Measurements from ENCODE around the gene ULK3.

Gene ULK3

DNA sequence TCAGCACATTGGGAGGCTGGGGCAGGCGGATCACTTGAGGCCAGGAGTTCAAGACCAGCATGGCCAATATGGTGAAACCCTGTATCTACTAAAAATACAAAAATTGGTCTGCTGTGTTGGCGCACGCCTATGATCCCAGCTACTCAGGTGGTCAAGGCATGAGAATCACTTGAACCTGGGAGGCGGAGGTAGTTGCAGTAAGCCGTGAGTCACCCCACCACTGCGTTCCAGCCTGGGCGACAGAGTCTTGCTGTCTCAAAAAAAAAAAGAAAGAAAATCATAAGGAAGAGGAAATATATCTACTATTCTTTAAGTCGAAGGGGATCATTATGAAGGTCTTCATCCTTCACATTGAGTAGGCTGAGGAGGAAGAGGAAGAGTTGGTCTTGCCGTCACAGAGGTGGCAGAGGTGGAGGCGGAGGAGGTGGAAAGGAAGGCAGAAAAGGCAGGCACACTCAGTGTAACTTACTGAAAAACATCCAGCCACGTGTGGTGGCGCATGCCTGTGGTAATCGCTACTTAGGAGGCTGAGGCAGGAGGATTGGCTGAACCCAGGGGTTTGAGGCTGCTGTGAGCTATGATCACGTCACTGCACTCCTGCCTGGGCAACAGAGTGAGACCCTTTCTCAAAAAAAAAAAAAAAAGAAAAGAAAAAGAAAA, 46.9 kb downstream of the ULK3 start:
- peaks cover 98% of the 10 kb centered on the region for H4K20me1 ChIP-seq
- no peak overlapping the region for H3K4me2 ChIP-seq
- H3K27ac ChIP-seq: no peak overlapping the region

DNA sequence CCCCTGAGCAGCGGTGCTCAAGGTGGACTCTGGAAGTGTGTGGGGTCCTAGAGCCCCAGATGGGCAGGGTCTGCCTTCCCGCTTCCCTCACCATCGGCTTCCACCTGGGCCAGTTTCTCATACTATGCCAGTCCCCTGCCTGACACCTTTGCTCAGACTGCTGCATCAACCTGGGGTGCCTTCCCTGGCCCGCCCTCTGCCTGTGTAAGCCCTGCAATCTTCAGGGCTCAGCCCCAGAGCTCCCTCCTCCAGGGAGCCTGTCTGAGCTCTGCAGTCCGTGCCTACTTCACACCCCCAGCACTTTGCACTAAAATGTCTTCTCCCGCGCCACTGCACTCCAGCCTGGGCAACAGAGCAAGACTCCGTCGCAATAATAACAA, 48.0 kb downstream of the ULK3 start:
- H4K20me1 ChIP-seq: peaks cover 98% of the 10 kb centered on the region
- no peaks in the 10 kb centered on the region for H3K9me3 ChIP-seq
- H3K4me3 ChIP-seq: no peak overlapping the region
- no peaks in the 10 kb centered on the region for H3K27me3 ChIP-seq
- peak overlapping the region; percentile 31 for H3K4me2 ChIP-seq
- H3K36me3 ChIP-seq: peaks cover 62% of the 10 kb centered on the region
- TF ChIP-seq Cebpa-rat (IDR thresholded peaks at IDR 0.05): no peak
- no peak overlapping the region for H3K9ac ChIP-seq
- H3K27ac ChIP-seq: peak overlapping the region; percentile 31
- peaks cover 89% of the 10 kb centered on the region for H3K4me1 ChIP-seq

More for the DNA sequence above, 46.9 kb downstream of the ULK3 start:
- TF ChIP-seq Cebpa-rat (IDR thresholded peaks at IDR 0.05): no peak
- Histone ChIP-seq H3K36me3 (peaks cover 73% of the 10 kb centered on the region), H3K4me1 (peaks cover 84% of the 10 kb centered on the region), H3K9me3 (no peaks in the 10 kb centered on the region), H3K4me3 (no peak overlapping the region), H3K9ac (no peak overlapping the region), H3K27me3 (no peaks in the 10 kb centered on the region)

DNA sequence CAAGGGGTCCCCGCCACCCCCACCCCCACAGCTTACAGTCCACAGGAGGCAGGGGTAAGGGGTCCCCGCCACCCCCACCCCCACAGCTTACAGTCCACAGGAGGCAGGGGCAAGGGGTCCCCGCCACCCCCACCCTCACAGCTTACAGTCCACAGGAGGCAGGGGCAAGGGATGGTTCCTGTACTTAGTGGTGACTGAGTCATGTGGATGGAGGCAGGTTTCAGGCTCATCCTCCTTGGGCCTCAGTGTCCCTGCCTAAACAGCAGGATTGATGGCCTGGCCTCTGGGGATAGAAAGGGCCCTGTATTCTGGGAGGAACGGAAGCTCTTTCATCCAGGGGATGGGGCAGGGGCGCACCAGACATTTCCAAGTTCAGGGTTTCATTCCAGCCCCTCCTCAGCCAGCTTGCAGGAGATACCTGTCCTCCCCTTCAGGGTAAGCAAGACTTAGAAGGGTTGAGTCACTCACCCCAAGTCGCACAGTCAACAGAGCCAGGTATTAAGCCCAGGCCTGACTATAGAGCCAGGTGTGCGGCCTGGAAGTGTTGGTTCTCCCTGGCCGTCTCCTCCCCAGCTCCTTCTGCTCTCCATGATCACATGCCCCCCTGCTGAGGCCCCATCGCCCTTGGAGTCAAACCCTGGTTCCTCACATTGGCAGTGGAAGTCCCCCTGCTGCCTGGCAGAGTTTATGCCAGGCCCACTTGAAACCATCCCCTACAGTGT, 48.5 kb downstream of the ULK3 start:
- Histone ChIP-seq H3K9ac (no peak overlapping the region), H3K4me3 (no peak overlapping the region), H3K27ac (peak overlapping the region; percentile 31), H3K9me3 (no peaks in the 10 kb centered on the region), H3K4me2 (peak overlapping the region; percentile 31), H3K4me1 (peaks cover 89% of the 10 kb centered on the region), H4K20me1 (peaks cover 98% of the 10 kb centered on the region), H3K27me3 (no peaks in the 10 kb centered on the region), H3K36me3 (peaks cover 56% of the 10 kb centered on the region)
- no peak for TF ChIP-seq Cebpa-rat (IDR thresholded peaks at IDR 0.05)

DNA sequence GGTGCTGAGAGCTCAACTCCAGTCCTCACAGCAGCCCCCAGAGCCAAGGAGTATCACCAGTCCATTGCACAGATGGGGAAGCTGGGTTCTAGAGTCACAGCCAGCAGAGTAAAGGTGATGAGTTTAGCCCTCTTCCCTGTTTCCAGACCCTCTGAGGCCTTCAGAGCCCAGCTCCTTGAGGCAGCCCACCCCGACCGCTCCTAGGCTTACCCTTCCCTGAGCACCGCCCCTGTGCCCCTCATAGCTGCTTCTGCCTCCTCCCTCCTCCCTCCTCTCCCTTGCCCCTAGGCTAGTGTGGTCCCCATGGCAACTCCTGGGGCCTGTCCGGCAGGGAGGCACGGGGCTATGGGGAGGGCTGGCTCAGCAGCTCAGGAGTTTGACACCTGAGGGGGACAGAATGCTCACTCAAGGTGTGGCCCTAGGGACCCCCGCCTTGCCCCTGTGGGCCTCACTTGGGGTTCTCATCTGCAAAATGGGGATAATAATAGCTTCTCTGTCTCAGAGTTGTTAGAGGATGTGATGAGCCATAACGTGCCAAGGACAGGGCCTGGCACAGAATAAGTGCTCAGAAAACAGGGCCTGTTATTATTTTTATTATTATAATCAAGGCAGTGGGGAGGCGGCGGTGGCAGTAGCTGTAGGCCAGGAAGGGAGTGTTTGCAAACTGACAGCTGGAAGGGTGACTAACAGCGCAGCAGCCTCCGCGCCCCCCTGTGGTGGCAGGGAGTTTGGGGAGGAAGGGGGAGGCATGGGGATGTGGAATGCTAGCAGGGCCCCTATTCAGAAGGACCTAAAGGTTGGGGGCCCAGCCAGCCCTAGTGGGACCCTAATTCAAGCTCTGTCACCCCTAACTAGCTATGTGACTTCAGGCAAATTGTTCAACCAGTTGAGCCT, 49.6 kb downstream of the ULK3 start:
- peaks cover 98% of the 10 kb centered on the region for H4K20me1 ChIP-seq
- H3K4me3 ChIP-seq: no peak overlapping the region; the same call in 1 of the 2 replicates
- TF ChIP-seq Cebpa-rat (IDR thresholded peaks at IDR 0.05): no peak
- peak overlapping the region; percentile 71 for H3K27ac ChIP-seq
- H3K4me1 ChIP-seq: peaks cover 89% of the 10 kb centered on the region
- peak overlapping the region; percentile 27; the same call in 1 of the 2 replicates for H3K9ac ChIP-seq
- H3K36me3 ChIP-seq: peaks cover 46% of the 10 kb centered on the region
- H3K9me3 ChIP-seq: no peaks in the 10 kb centered on the region
- no peaks in the 10 kb centered on the region for H3K27me3 ChIP-seq
- peak overlapping the region; percentile 99 for H3K4me2 ChIP-seq

DNA sequence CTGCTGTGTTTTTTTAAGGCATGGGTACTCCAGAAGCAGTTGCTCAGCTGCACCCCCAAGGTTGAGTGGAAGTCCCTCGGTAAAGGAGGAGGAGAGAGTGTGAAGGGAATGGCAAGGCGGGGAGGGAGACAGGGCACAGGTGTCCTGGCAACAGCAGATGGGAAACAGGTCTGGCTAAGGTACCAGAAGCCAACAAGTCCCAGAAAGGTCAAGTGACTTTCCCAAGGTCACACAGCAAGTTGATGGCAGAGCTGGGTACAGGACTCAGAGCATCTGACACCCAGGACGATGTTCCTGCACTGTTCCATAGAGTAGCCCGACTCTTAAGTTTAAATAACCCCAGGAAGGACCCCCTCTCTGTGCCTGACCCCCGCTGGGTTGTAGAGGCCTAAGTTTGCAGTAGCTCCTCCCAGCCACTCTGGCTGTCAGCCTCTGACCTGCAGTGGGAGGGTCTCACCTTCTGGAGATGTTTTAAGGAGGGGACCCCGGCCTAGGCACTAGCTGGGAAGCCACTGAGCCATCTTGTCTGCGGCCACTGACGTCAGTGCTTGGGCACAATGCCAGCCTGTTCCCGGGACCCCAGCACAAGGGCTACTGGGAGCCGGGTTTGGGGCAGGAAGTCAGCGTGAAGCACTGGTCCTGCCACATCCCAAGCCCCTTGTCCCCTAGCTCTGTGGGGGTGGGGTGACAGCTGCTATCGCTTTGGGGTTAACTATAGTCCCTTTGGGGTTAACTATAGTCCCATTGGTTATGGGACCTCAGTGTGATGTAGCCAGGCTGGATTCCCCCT, 50.5 kb downstream of the ULK3 start:
- Histone ChIP-seq H3K27ac (peak overlapping the region; percentile 71), H3K9me3 (no peaks in the 10 kb centered on the region), H3K4me1 (peaks cover 89% of the 10 kb centered on the region), H3K27me3 (no peaks in the 10 kb centered on the region), H3K9ac (peak overlapping the region; percentile 27), H3K4me3 (no peak overlapping the region; the same call in 1 of the 2 replicates), H3K4me2 (peak overlapping the region; percentile 99), H4K20me1 (peaks cover 98% of the 10 kb centered on the region), H3K36me3 (peaks cover 36% of the 10 kb centered on the region)
- TF ChIP-seq Cebpa-rat (IDR thresholded peaks at IDR 0.05): no peak

DNA sequence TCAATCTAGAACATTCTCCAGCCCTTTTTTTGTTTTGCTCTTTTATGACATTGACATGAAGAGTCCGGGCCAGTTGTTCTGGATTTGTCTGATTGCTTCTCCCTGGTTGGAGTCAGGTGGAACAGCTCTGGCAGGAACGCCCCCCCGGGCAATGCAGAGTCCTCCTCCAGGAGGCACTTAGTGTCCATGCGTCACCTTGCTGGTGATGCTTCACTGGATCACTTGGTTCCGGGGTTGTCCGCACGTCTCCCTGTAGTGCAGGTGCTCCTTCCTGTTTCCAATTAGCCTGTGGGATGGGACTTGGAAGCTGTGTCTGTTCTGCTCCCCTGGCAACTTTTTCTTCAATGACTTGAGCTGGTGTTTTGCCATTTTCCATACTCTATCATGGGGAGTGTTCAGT, 51.3 kb downstream of the ULK3 start:
- Histone ChIP-seq H3K9ac (peak overlapping the region; percentile 27; the same call in 1 of the 2 replicates), H3K4me1 (peaks cover 89% of the 10 kb centered on the region), H3K27ac (peak overlapping the region; percentile 71), H4K20me1 (peaks cover 98% of the 10 kb centered on the region), H3K4me3 (no peak overlapping the region), H3K36me3 (peaks cover 36% of the 10 kb centered on the region), H3K27me3 (no peaks in the 10 kb centered on the region), H3K4me2 (peak overlapping the region; percentile 99), H3K9me3 (no peaks in the 10 kb centered on the region)
- TF ChIP-seq Cebpa-rat (IDR thresholded peaks at IDR 0.05): no peak

DNA sequence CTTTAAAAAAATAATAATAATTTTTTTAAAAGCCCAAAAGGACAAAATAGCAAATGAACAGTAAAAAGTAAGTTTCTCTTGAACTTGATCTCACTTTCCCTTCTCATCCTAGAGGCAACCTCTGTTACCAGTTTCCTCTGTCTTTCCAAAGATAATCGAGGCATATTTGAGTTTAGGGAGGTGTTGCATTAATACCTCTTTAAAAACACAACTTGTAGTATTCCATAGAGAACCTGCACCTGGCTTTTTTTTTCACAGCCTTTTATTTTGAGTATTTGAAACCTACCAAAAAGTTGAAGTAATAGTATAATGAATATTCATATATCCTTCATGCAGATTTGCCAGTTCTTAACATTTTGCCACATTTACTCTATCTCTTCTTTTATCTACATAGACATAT, 51.9 kb downstream of the ULK3 start:
- H3K9ac ChIP-seq: peak overlapping the region; percentile 78
- peak overlapping the region; percentile 89; the same call in 1 of the 2 replicates for H3K27ac ChIP-seq
- no peak for TF ChIP-seq Cebpa-rat (IDR thresholded peaks at IDR 0.05)
- H3K36me3 ChIP-seq: peaks cover 29% of the 10 kb centered on the region
- H4K20me1 ChIP-seq: peaks cover 98% of the 10 kb centered on the region
- H3K4me2 ChIP-seq: peak overlapping the region; percentile 99
- H3K9me3 ChIP-seq: no peaks in the 10 kb centered on the region
- no peaks in the 10 kb centered on the region for H3K27me3 ChIP-seq
- peak overlapping the region; percentile 64 for H3K4me3 ChIP-seq
- H3K4me1 ChIP-seq: peaks cover 94% of the 10 kb centered on the region

DNA sequence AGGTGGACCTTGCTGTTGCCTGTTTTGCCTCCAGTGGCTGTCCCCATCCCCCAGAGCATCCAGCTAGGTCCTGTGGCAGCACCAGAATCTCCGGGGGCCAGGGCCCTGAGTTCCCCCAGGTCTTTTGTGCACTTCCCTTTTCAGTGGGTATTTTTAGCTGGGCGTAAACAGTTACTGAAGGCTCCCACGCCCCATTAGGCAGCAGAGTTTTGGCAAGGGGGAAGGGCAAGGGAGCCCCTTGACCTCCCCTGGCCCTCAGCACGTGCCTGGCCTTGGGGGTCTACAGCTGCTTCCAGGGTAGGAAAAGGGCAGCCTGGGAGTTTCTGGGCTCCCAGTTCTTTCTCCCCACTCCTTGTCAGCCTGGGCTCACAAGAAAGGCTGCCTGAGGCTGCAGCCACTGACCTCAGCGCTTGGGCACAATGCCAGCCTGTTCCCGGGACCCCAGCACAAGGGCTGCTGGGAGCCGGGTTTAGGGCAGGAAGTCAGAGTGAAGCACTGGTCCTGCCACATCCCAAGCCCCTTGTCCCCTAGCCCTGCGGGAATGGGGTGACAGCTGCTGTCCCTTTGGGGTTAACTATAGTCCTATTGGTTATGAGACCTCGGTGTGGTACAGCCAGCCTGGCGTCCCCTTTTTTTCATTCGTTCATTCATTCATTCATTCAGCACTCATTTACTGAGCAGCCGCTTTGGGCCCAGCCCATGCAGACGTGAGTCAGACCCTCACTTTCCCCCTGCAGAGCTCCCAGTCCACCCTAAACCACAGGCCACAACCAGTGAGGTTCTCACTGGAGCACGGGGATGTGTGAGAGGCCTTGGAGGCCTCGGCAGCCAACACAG, 52.7 kb downstream of the ULK3 start:
- peak overlapping the region; percentile 64 for H3K4me3 ChIP-seq
- TF ChIP-seq Cebpa-rat (IDR thresholded peaks at IDR 0.05): no peak
- H3K36me3 ChIP-seq: peaks cover 24% of the 10 kb centered on the region
- peak overlapping the region; percentile 99 for H3K4me2 ChIP-seq
- no peaks in the 10 kb centered on the region for H3K9me3 ChIP-seq
- peak overlapping the region; percentile 89 for H3K27ac ChIP-seq
- peak overlapping the region; percentile 78 for H3K9ac ChIP-seq
- H4K20me1 ChIP-seq: peaks cover 98% of the 10 kb centered on the region
- H3K4me1 ChIP-seq: peaks cover 95% of the 10 kb centered on the region
- no peaks in the 10 kb centered on the region for H3K27me3 ChIP-seq
